ENCODE results near the gene ARFGEF3. TPM values are rescaled to one million over a fixed set of nuclear protein-coding genes. Genes with fewer than 3 reads are reported as not detected.

ARFGEF3 gene
- total RNA-seq, 1 donor from 2014 or later, result 1.9 TPM

DNA sequence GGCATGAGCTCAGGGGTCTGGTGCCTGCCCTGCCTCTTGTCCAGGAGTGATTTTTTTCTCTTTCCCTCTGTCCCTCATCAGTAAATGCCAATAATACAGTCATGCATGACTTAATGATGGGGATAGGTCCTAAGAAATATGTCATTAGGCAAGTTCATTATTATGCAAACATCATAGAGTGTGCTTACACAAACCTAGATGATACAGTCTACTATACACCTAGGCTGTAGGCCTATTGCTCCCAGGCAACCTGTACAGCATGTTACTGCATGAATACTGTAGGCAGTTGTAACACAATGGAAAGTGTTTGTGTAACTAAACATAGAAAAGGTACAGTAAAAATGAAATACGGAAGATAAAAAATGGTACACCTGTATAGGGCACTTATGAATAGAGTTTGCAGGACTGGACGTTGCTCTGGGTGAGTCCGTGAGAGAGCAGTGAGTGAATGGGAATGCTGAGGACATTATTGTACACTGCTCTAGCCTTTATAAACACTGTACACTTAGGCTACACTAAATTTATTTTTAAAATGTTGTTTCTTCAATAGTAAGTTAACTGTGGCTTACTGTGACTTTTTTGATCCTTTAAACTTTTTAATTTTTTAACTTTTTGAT, 34.5 kb downstream of the ARFGEF3 start:
- Mint-ChIP-seq H3K4me3 (ENCODE audit: unreplicated experiment) (no peak overlapping the region), H3K27ac (ENCODE audit: unreplicated experiment) (no peak overlapping the region), H3K27me3 (ENCODE audit: low read depth, unreplicated experiment) (no peaks in the 10 kb centered on the region), H3K9me3 (ENCODE audit: unreplicated experiment) (peaks cover 3% of the 10 kb centered on the region), H3K36me3 (ENCODE audit: low read depth, unreplicated experiment) (peaks cover 2% of the 10 kb centered on the region), H3K4me1 (ENCODE audit: low read depth, unreplicated experiment) (no peaks in the 10 kb centered on the region)
- H3K4me1 ChIP-seq (ENCODE audit: insufficient read depth, low read length), result no peaks in the 10 kb centered on the region
- FAIRE-seq (no peak), DNase-seq (ENCODE audit: low read depth) (no peak)
- H3K9ac ChIP-seq (ENCODE audit: low read length), result no peak overlapping the region
- no peaks in the 10 kb centered on the region for H3K79me2 ChIP-seq (ENCODE audit: insufficient read depth, low read length)
- no peak overlapping the region for H3K27ac ChIP-seq (ENCODE audit: low read depth, low read length)
- H4K20me1 ChIP-seq (ENCODE audit: insufficient read depth, low read length), result no peaks in the 10 kb centered on the region
- no peaks in the 10 kb centered on the region for H3K36me3 ChIP-seq (ENCODE audit: insufficient read depth, low read length)
- H3K4me3 ChIP-seq (ENCODE audit: insufficient read depth, low read depth, low read length), result no peak overlapping the region
- TF ChIP-seq, protein P1, sequence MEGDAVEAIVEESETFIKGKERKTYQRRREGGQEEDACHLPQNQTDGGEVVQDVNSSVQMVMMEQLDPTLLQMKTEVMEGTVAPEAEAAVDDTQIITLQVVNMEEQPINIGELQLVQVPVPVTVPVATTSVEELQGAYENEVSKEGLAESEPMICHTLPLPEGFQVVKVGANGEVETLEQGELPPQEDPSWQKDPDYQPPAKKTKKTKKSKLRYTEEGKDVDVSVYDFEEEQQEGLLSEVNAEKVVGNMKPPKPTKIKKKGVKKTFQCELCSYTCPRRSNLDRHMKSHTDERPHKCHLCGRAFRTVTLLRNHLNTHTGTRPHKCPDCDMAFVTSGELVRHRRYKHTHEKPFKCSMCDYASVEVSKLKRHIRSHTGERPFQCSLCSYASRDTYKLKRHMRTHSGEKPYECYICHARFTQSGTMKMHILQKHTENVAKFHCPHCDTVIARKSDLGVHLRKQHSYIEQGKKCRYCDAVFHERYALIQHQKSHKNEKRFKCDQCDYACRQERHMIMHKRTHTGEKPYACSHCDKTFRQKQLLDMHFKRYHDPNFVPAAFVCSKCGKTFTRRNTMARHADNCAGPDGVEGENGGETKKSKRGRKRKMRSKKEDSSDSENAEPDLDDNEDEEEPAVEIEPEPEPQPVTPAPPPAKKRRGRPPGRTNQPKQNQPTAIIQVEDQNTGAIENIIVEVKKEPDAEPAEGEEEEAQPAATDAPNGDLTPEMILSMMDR (IDR thresholded peaks at IDR 0.05; ENCODE audit: insufficient read depth, low read depth, low read length), result no peak
- TF ChIP-seq EZH2 (IDR thresholded peaks at IDR 0.05; ENCODE audit: insufficient read depth, low read length), result no peak
- H3K9me3 ChIP-seq (ENCODE audit: insufficient read depth, low read depth, low read length), result no peaks in the 10 kb centered on the region
- H3K4me2 ChIP-seq (ENCODE audit: low read length), result no peak overlapping the region
- H2AFZ ChIP-seq (ENCODE audit: low read depth, low read length), result no peak overlapping the region
- no peaks in the 10 kb centered on the region for H3K27me3 ChIP-seq (ENCODE audit: insufficient read depth, low read length)

DNA sequence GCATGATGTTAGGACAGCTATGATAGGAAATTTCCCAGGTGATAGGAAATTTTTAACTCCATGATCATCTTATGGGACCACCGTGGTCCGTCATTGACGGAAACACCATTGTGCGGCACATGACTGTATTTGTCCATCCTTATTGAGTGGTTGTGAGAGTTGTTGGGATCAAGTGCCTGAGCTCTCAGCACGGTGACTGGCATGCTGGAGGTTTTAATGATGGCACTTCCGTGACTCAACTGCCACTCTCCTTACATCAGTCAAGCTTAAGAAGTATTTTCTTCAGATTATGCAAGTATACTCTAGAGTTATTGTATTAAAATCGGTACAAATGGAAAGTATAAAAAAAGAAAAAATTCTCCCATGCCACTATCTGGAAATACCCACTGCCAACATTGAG, 35.8 kb downstream of the ARFGEF3 start:
- no peaks in the 10 kb centered on the region for H3K27me3 ChIP-seq (ENCODE audit: insufficient read depth, low read length)
- H3K9ac ChIP-seq (ENCODE audit: low read length), result no peak overlapping the region
- no peaks in the 10 kb centered on the region for H3K9me3 ChIP-seq (ENCODE audit: insufficient read depth, low read depth, low read length)
- H4K20me1 ChIP-seq (ENCODE audit: insufficient read depth, low read length), result no peaks in the 10 kb centered on the region
- no peak overlapping the region for H2AFZ ChIP-seq (ENCODE audit: low read depth, low read length)
- no peak overlapping the region for H3K27ac ChIP-seq (ENCODE audit: low read depth, low read length)
- Mint-ChIP-seq H3K9me3 (ENCODE audit: unreplicated experiment) (peaks cover 3% of the 10 kb centered on the region), H3K27me3 (ENCODE audit: low read depth, unreplicated experiment) (no peaks in the 10 kb centered on the region), H3K4me3 (ENCODE audit: unreplicated experiment) (no peak overlapping the region), H3K27ac (ENCODE audit: unreplicated experiment) (no peak overlapping the region), H3K36me3 (ENCODE audit: low read depth, unreplicated experiment) (peaks cover 2% of the 10 kb centered on the region), H3K4me1 (ENCODE audit: low read depth, unreplicated experiment) (no peaks in the 10 kb centered on the region)
- TF ChIP-seq, protein P1 (IDR thresholded peaks at IDR 0.05; ENCODE audit: insufficient read depth, low read depth, low read length), result no peak
- TF ChIP-seq EZH2 (IDR thresholded peaks at IDR 0.05; ENCODE audit: insufficient read depth, low read length), result no peak
- DNase-seq (ENCODE audit: low read depth), result no peak
- no peaks in the 10 kb centered on the region for H3K79me2 ChIP-seq (ENCODE audit: insufficient read depth, low read length)
- no peaks in the 10 kb centered on the region for H3K36me3 ChIP-seq (ENCODE audit: insufficient read depth, low read length)
- H3K4me2 ChIP-seq (ENCODE audit: low read length), result no peak overlapping the region
- no peak for FAIRE-seq
- no peak overlapping the region for H3K4me3 ChIP-seq (ENCODE audit: insufficient read depth, low read depth, low read length)
- H3K4me1 ChIP-seq (ENCODE audit: insufficient read depth, low read length), result no peaks in the 10 kb centered on the region

DNA sequence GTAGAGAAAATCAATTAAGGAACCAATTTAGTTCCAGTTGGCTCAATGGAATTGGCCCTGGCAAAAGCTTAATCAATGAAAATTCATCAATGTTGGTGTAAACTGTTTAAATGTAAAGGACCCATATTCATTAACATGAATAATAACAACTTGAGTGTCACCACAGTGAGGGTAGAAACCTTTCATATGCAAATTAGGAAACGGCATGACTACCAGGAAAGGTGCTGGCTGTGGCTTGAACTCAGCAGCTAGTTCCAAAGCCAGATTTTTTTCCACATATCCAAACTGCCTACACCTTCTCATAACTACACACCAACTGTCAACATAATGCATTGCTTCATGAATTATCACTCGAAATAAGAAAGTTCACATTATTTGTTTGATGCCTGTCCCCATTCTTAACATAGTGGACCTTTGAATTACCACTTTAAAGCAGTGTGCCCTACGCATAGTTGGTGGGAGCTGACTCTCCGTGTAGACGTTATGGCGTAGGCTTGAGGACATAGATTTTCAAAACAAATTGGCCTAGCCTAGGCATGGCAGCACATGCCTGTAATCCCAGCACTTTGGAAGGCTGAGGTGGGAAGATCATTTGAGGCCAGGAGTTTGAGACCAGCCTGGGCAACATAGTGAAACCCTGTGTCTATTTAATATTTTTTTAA, 36.8 kb downstream of the ARFGEF3 start:
- Mint-ChIP-seq H3K9me3 (ENCODE audit: unreplicated experiment) (peaks cover 3% of the 10 kb centered on the region), H3K36me3 (ENCODE audit: low read depth, unreplicated experiment) (peaks cover 2% of the 10 kb centered on the region), H3K4me3 (ENCODE audit: unreplicated experiment) (no peak overlapping the region), H3K4me1 (ENCODE audit: low read depth, unreplicated experiment) (no peaks in the 10 kb centered on the region), H3K27ac (ENCODE audit: unreplicated experiment) (no peak overlapping the region), H3K27me3 (ENCODE audit: low read depth, unreplicated experiment) (no peaks in the 10 kb centered on the region)
- Histone ChIP-seq H3K27ac (ENCODE audit: low read depth, low read length) (no peak overlapping the region), H4K20me1 (ENCODE audit: insufficient read depth, low read length) (no peaks in the 10 kb centered on the region), H3K4me3 (ENCODE audit: insufficient read depth, low read depth, low read length) (no peak overlapping the region), H3K9ac (ENCODE audit: low read length) (no peak overlapping the region), H2AFZ (ENCODE audit: low read depth, low read length) (no peak overlapping the region), H3K4me2 (ENCODE audit: low read length) (no peak overlapping the region), H3K9me3 (ENCODE audit: insufficient read depth, low read depth, low read length) (no peaks in the 10 kb centered on the region), H3K79me2 (ENCODE audit: insufficient read depth, low read length) (no peaks in the 10 kb centered on the region), H3K27me3 (ENCODE audit: insufficient read depth, low read length) (no peaks in the 10 kb centered on the region), H3K4me1 (ENCODE audit: insufficient read depth, low read length) (no peaks in the 10 kb centered on the region), H3K36me3 (ENCODE audit: insufficient read depth, low read length) (no peaks in the 10 kb centered on the region)
- DNase-seq (ENCODE audit: low read depth) (no peak), FAIRE-seq (no peak)
- TF ChIP-seq, protein P1 (IDR thresholded peaks at IDR 0.05; ENCODE audit: insufficient read depth, low read depth, low read length), result no peak
- no peak for TF ChIP-seq EZH2 (IDR thresholded peaks at IDR 0.05; ENCODE audit: insufficient read depth, low read length)

Data from astrocyte (in vitro differentiated cells and primary cell).